GM18909 (cell line): ENCODE measurements around the gene LSAMP.

Experiments used
- ATAC-seq: cut with Tn5 transposase; IDR thresholded peaks from one replicate; pipeline ENCODE4 v1.9.1; 2021; ENCODE audit warnings: mild to moderate bottlenecking; ENCODE audit not compliant: unreplicated experiment, poor library complexity

Gene LSAMP

DNA sequence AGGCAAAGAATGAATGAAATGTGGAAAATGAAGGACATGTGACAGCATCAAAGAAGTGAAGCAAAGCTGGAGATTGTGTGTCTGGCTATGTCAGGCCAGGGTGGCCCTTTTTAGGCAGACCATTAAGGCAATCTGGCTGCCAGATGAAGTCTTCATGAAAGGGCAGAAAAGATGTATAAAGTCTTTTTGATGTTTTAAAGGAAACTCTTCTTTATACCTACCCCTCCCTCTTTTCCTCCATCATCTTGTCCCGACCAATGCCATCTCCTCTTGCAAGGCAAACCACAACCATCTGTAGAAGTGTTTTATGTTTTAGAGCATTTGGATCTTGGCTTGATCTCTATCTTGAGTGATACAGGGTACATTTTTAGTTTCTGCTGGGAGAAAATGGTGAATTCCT, 259.2 kb downstream of the LSAMP start:
- ATAC-seq = no peak

DNA sequence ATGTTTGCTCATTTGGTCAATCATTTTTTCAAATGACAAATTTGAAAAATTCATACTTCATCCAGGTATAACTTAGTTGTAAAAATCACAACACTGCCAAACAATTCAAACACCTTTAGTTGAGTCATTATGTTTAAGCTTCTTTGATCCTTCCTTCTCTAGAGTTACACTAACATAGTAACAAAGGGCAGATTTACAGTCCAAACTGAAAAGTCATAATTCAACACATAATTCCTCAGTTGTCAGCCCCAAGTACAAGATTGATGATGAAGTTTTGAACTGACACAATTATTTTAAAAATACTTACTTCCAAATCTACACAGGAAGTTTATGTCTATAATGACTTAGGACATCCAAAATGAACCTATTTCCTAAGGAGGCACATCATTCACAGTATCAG, 264.1 kb downstream of the LSAMP start:
- ATAC-seq = no peak

DNA sequence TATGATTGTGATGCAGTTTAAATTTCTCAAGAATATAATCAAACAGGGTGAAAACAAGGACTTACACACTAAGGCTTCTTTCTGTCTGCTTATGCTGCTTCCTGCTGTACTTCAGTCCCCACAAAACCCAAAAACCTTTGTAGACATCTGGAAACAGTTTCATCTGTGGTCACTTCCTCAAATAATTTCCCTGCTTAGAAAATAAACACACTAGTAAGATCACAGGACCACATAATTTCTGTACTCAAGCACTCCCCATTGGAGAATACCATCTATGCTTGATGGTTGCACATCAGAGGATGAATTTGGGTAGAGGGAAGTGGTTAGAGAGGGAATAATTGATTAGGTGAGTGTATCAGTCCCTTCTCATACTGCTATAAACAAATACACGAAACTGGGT, 266.2 kb downstream of the LSAMP start:
- no peak for ATAC-seq

DNA sequence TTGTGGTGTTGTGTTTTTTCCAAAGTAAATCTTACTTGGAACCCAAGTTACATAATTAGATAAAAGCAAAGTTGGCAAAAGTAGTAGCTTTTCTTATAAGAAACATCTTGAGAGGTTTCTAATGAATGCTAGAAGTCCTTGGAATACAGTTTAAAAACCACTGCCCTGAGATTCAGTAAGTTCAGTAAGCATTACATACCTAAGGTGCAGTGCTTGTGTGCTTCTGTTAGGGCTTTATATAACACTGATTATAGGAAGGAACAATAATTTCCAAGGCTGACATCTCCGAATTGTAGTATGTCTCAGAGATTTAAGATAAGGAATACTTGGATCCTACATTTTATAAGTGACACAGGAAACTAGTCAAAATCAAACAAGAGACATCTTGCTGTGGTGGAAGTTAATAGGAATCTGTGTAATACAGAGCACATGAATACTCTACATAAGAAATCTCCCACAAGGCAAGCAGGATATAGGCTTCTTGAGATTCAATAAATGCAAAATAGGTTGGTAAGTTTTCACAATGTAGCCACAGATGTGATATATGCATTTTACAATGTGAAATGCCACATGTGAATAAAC, 268.2 kb downstream of the LSAMP start:
- ATAC-seq = no peak

DNA sequence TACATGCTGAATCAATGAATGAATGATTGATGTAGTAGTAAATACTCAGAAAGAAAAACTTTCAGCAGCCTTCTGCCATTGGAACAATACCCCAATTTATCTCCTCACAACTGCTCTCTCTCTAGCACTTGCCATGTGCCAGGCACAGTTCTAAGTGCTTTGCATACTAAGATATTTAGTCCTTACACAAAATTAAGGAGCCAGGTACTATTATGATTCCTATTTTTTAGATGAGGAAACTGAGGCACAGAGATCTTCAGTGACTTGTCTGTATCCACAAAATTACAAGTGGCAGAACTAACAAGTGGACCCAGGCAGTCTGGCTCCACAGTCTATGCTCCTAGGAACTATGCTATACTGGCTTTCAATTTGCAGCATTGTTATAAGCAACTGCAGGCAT, 279.2 kb downstream of the LSAMP start:
- ATAC-seq = no peak

DNA sequence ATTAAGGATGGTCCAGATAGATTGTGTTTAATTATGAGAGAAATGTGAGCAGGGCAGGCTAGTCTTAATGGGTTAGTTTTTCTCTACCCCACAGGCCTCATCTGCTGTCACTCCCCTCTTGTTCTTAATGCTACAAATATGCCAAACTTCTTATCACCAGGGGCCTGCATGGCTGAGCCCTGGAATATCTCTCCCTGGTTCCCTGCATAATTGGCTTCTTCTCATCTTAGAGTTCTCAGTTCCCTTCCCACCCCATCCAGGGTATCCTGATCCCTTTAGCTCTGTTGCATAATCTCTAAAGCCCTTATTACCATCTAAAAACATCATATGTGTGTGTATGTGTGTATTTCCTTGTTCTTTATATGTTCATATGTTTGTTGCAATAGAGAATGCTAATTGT, 279.6 kb downstream of the LSAMP start:
- ATAC-seq = no peak

DNA sequence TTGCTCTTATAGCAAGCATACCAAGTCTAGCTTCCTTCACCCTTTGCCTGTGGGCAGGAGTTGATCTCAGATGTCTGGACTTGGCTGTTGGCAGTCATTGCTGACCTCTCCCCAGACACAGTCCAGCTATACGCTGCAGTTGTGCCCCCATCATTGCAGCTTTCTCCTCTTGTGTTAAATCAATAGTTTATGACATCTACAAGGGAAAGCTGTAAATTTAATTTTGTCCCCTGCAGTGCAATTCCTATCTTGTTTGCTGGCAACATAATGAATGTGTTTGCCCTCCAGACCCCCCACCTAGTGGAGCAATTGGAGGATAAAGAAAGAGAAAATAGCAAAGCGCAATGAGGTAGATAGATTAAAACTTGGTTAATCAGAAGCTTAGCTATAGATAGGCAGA, 280.2 kb downstream of the LSAMP start:
- ATAC-seq = no peak

DNA sequence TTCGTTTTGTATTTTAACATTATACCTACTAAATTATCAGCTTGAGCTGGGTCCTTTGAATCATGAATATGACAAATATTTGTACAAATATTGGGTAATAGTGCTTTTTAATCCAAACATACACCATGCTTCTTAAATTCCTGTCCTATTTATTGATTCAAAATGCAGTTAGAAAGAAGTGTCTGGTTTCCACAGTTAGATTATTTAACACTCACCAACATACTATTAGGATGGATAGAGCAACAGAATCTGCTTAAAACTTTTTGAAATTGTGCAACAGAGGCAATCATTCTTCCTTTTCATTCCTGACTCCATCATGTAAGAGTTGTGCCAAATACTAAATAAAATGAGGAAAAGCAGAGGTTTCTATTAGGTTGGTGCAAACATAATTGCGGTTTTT, 281.2 kb downstream of the LSAMP start:
- ATAC-seq = no peak

DNA sequence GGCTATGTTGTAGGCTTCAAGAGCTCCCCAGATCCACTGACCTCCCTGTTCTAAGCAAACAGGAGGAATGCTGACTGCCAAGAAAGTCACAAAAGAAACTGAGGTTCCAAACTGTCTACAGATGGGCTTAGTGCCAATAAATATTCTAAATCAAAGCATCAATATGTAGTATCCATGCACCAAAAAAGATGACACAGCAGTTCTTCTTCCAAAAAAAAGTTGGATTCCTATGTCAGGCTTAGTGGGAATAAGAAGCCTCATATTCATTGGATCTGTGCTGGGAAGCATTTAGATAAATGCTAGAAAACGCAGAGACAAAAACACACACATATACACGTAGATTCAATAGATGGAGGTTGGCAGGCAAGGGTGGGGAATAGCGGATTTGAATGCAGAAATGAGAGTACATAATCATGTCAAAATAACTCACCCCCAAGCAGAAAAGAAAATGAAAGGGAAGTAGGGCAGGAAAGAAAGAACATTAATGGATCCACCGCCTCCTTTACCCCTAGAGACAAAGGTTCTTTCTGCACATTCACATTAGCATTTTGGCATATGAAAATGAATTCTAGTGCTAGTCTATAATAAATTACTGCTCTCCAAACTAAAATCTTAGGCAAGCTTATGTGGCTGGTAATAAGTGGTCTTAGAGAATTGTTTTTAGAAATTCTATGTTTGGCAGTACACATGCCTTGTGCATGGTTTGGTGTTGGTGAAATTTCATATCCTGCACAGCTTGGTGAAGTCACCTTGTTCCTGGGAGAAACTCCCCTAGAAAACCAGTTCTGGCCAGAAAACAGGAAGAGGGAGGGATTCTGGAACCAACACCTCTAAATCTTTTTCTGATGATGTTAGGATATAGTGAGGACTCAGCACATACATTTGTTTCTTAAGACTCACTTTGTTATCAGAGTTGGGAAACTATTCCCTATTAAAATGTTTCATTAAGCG, 283.4 kb downstream of the LSAMP start:
- no peak for ATAC-seq

DNA sequence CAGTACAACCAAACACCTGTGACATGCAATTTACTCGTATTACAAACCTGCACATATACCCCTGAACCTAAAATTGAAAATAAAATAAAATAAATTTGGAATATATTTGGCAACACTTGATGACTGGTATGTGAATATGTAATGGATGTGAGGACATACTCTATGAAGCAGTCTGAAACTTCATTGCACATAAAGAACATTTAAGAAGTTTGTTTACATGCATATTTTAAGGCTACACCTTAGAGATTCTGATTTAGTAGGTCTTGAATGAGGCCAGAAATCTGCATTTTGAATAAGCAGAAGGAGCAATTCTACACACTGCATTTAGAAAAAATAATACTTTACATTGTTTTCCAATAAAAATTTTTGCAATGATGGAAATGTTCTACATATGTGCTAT, 284.7 kb downstream of the LSAMP start:
- no peak for ATAC-seq

DNA sequence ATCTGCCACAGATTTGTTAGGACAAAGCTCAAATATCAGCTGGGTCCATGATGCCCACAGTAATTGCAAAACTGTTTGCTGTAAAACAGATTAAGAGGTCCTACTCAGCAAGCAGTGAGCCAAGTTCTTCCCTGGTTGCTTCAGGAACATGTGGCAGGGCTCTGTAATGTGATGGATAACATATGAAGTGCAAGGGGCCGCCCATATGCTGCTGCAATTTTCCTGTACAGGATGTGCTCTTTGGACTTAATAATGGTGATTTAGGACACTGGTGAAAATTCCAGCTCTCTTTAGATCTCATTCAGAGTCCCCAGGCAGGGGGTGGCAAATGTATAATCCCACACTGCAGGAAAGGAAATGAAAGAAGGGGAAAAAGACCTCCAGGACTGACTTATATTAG, 289.4 kb downstream of the LSAMP start:
- no peak for ATAC-seq

DNA sequence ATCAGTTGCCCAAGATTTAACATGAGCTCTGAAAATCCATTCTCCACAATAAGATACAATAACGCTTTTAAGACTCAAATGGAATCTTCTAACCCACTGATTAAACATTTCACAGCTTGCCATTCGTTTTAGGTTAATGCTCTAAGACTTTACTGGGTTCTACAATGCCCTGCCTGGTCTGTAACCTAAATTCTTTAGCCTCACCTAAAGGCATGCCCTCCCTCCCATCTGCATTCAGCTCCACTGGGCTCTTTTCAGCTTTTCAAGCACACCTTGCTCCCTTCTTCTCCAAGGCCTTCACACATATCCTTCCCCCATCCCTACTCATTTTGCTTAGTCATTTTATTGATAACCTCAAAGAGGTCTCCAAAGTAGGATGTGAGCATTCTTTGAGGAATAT, 290.9 kb downstream of the LSAMP start:
- no peak for ATAC-seq

DNA sequence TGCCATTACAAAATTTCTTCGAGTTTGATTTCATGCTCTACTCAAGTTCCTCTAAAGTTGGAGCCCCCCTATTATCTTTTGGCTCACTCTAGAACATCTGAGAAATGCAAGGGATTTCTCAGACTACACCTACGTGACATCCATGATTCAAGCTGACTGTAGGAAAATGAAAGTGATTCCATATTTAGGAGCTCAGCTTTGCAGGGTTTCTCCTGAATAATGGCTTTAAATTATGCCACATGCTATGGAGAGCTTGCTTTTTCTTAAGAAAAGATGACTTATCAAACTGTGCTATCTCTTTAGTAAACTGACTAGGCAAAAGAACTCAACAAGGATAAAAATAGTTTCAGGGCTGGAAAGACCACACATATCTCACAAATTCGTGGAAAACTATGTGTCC, 292.1 kb downstream of the LSAMP start:
- ATAC-seq = no peak

DNA sequence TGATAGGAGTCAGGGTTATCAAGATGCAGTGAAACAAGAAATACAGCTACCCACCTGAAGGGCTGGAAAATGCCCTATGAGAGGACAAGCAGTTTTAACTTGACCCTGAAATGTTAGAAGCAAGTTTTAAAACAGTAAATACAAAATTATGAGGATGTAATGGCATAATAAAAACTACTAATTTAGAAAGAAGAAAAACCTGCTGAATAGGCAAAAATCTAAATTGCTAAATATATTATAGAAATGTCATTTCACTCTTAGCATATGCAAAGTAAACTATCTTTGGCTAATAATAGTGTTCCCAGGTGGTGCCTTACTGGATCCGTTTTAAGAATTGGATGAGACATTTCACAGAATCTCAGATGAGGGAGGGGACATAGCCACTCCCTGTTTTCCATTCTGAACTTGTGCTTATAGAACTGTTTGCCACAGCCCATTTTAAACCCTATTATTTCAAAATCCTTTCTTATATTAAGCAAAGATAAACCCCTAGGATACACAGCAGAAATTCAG, 294.6 kb downstream of the LSAMP start:
- ATAC-seq = no peak

DNA sequence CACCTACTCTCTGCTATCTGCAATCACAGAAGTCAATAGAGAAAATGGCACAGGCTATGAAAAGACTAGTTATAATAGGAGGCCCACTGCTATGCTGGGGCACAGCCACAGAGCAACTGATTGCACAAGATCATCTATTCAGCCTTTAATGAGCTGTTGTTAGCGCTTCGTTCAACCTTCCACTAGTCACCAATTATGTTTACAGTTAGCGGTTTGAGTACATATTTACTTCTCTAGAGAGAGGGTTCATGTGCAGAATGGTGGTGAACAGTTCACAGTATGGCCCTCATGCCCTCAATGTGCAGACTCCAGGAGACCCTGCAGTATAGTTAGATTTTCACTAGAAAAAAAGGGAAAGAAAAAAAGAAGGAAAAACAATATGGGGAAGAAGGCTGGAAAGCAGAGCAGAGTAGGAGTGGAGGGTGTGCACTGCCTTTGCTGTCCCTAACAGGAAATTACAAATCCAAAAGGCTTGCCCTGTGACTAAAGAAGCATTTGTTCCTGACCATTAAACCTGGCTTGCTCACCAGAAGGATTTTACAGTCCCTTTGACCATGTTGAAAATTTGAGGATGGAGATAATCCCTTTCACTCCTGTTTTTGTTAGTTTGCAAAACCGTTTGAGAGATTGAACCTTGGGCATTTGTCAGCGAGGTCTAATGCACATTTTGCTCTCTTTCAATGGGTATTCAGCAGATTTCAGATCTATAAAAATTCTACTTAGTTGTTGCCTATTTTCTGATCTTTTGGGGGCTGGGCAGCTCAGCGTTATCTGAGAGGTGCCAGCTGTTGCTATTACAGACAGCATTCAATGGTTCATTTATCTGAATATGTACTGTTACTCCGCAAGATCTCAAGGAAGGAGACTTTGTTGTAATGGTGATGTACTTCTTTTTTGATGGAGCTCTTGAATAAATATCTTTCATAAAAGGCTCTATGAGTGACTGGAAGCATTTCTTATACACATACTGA, 296.1 kb downstream of the LSAMP start:
- no peak for ATAC-seq

DNA sequence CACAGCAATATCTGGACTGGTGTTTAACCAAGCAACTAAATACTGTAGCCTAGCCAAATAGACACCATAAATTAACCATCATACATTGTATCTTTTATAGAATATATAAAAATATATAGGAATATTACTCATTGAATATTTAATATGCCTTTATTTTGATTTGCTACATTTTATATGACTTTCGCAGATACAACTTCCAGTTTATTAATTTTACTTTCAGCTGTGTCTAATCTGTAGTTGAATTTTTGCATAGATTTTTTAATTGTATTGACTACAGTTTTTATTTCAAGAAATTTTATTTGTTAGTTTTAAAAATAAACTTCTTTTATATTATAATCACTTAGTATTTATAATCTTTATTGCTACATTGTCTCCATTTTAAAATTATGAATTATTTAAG, 299.7 kb downstream of the LSAMP start:
- no peak for ATAC-seq

DNA sequence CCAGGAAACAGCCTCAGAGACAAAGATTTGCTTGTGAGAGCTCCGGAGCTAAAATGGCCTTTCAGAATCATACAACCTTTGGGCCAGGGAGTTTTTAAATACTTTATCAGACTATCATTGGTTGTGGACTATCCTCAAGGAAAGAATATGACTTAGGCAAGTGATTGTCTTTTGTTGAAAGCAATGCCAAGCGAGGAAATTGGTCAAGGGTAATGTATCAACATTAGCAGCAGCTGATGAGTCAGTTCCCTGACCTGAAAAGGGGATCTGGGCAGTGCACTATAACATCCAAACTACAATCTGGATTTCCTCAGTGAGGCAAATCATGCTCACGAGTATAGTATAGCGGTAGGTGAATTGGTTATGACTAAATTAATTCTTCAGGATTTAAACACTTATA, 303.6 kb downstream of the LSAMP start:
- no peak for ATAC-seq

DNA sequence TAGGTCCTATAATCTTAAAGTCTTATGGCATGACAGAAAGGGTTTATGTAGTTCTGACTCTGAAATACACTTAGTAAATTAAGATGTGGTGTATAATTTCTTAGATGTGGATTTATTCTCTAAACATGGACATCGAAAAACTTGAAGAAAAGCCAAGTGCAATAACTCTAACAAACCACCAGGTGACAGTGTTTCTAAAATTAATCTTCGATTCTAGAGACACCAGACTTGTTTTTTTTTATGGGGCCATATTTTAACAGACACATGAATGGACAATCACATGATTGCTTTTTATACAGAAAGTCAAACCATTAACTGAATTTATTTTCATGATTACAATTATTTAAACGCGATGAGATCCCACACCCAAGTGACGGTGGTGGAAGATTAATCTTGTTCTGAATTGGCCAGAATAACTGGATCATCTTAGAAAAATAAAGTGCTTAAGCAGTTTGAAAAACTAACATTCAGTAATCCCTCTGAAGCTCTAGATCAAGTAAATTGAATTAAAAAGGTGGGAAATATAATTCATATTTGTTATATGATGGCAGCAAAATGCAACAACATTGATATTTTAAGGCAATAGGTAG, 305.1 kb downstream of the LSAMP start:
- ATAC-seq = no peak

DNA sequence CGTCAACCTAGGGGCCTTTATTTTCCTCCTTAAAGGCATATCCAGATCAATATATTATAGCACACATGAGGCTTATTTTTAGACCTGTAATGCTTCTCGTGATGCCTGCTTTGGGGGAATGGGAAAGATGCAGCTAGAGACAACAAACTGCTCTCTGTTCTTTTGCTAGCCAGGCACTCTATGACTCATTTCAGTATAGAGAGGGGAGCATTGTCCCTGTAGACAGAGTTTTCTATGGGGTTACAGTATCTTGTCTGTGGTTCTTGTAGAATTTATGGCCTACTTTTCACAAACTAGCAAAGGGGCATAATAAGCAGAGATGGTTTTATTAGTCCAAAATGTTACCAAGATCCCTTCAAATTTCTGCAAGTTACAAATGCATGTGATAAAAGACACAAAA, 305.6 kb downstream of the LSAMP start:
- no peak for ATAC-seq

DNA sequence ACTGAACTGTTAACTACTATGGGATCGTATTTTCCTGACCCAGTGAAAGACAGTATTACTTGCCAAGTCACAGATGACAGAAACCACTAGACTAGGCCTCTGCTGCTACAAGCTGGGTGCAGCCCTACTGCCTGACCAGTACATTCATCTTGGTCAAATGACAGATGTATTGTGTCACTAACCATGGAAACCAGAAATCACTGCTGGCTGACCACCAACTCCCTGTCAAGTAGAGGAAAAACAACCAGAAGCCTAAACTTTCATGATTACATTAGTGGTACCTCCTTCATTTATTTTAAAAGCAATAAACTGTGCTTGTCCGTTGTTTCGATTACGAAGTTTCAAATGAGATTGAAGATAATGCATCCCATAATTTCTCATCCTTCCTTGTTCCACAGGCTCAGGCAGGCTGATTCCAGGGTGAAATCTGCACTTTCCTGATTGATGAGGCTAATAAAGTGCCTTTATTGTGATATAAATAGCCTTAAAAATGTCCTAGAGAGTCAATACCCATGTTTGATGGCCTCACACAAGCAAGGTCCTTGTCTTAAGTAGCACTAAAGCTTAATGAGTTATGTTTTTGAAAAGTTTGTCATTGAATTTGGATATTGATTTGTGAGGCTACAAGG, 309.7 kb downstream of the LSAMP start:
- no peak for ATAC-seq
